IMR-90 (cell line): ENCODE results near the gene TEDC1. TPM values are rescaled to one million over a fixed set of nuclear protein-coding genes. Genes with fewer than 3 reads are reported as not detected.

Source experiments
- ATAC-seq: fragments of 200-7000 bp; cut with Tn5 transposase; 2 replicates; pipeline ENCODE4 v1.9.1; 2020; ENCODE audit warnings: low read depth, mild to moderate bottlenecking, moderate library complexity
- BruUV-seq: library from RNA; stranded (reverse); fragments of 400-500 nt; replicated peaks from 2 replicates; lab custom pipeline; 2021; lab: Mats Ljungman, UMichigan
- CTCF ChIA-PET: fragments of 300-600 bp; formaldehyde crosslinking; extraction: SDS; loops from one replicate; lab custom pipeline; 2021; ENCODE audit warnings: antibody characterized with exemption; lab: Yijun Ruan, JAX
- POLR2A ChIA-PET: fragments of 300-600 bp; sonication (Branson Sonifier 250); formaldehyde crosslinking; loops from one replicate; lab custom pipeline; 2022; ENCODE audit warnings: antibody characterized with exemption; ENCODE audit not compliant: unreplicated experiment; lab: Charles Lee
- DNase-seq: peaks from one replicate; pipeline ENCODE4 v3.0.0; 2013
- H2AFZ ChIP-seq: replicated peaks from 2 replicates; pipeline ENCODE3; 2013; ENCODE audit warnings: low read length, mild to moderate bottlenecking; ENCODE audit not compliant: poor library complexity
- H2AK5ac ChIP-seq: 2 replicates; pipeline ENCODE4 v1.6.1; 2013; ENCODE audit warnings: low read depth, low read length, inconsistent platforms
- H2AK9ac ChIP-seq: replicated peaks from 2 replicates; pipeline ENCODE3; 2013; ENCODE audit warnings: mild to moderate bottlenecking, low read depth, low read length, moderate library complexity; ENCODE audit not compliant: poor library complexity
- H2BK120ac ChIP-seq: 2 replicates; pipeline ENCODE4 v1.6.1; 2013; ENCODE audit warnings: low read depth, low read length, inconsistent platforms
- H2BK15ac ChIP-seq: 3 replicates; pipeline ENCODE4 v1.6.1; 2013; ENCODE audit warnings: low read depth, low read length, inconsistent platforms
- H2BK20ac ChIP-seq: 2 replicates; pipeline ENCODE4 v1.6.1; 2013; ENCODE audit warnings: low read depth, mild to moderate bottlenecking, inconsistent platforms, low read length, moderate library complexity
- H2BK5ac ChIP-seq: 2 replicates; pipeline ENCODE4 v1.6.1; 2013; ENCODE audit warnings: mild to moderate bottlenecking, low read depth, low read length, inconsistent platforms; ENCODE audit not compliant: poor library complexity, severe bottlenecking
- H3K14ac ChIP-seq: replicated peaks from 2 replicates; pipeline ENCODE4 v1.6.1; 2013; ENCODE audit warnings: low read depth, low read length, inconsistent platforms
- H3K18ac ChIP-seq: 2 replicates; pipeline ENCODE4 v1.6.1; 2013; ENCODE audit warnings: low read depth, low read length, control low read depth
- H3K23ac ChIP-seq: 2 replicates; pipeline ENCODE4 v1.6.1; 2013; ENCODE audit warnings: low read depth, low read length, inconsistent platforms
- H3K27ac ChIP-seq: 2 replicates; pipeline ENCODE4 v1.5.1; 2013; ENCODE audit warnings: mild to moderate bottlenecking, control low read depth, low read length; ENCODE audit not compliant: insufficient read depth
- H3K27me3 ChIP-seq: 2 replicates; pipeline ENCODE4 v1.6.1; 2013; ENCODE audit warnings: low read length; ENCODE audit not compliant: control insufficient read depth, insufficient read depth
- H3K36me3 ChIP-seq: 2 replicates; pipeline ENCODE4 v1.6.1; 2013; ENCODE audit warnings: low read length, mixed read lengths; ENCODE audit not compliant: control insufficient read depth, insufficient read depth
- H3K4ac ChIP-seq: 2 replicates; pipeline ENCODE4 v1.6.1; 2013; ENCODE audit warnings: low read depth, low read length, inconsistent platforms
- H3K4me1 ChIP-seq: 2 replicates; pipeline ENCODE4 v1.6.1; 2013; ENCODE audit warnings: low read length, mixed read lengths; ENCODE audit not compliant: control insufficient read depth, insufficient read depth
- H3K4me2 ChIP-seq: 2 replicates; pipeline ENCODE4 v1.6.1; 2013; ENCODE audit warnings: low read depth, mild to moderate bottlenecking, control low read depth, low read length, moderate library complexity
- H3K4me3 ChIP-seq: 2 replicates; pipeline ENCODE4 v1.5.1; 2013; ENCODE audit warnings: low read depth, mild to moderate bottlenecking, control low read depth, low read length, moderate library complexity; ENCODE audit not compliant: insufficient read depth
- H3K56ac ChIP-seq: 2 replicates; pipeline ENCODE4 v1.6.1; 2013; ENCODE audit warnings: low read length, inconsistent platforms; ENCODE audit not compliant: insufficient read depth; ENCODE audit errors: extremely low read depth
- H3K79me1 ChIP-seq, 2 experiments: 2 replicates each; pipeline ENCODE4 v1.6.1; 2013; ENCODE audit warnings: low read length in 2 of 2, inconsistent platforms in 1 of 2, low read depth in 1 of 2
- H3K9ac ChIP-seq: 2 replicates; pipeline ENCODE4 v1.6.1; 2013; ENCODE audit warnings: low read depth, low read length, control low read depth
- H3K9me1 ChIP-seq: 2 replicates; pipeline ENCODE4 v1.6.1; 2013; ENCODE audit warnings: low read length, inconsistent platforms; ENCODE audit not compliant: insufficient read depth
- H3K9me3 ChIP-seq: 2 replicates; pipeline ENCODE4 v1.6.1; 2013; ENCODE audit warnings: low read length; ENCODE audit not compliant: control insufficient read depth, insufficient read depth
- H4K20me1 ChIP-seq: 2 replicates; pipeline ENCODE4 v1.6.1; 2013; ENCODE audit warnings: low read length, inconsistent platforms; ENCODE audit not compliant: insufficient read depth
- H4K5ac ChIP-seq: 2 replicates; pipeline ENCODE4 v1.6.1; 2013; ENCODE audit warnings: mild to moderate bottlenecking, low read depth, low read length, control low read depth
- H4K8ac ChIP-seq, 2 experiments: 2 replicates each; pipeline ENCODE4 v1.6.1; 2013; ENCODE audit warnings: low read depth in 2 of 2, low read length in 2 of 2, control low read depth in 1 of 2, inconsistent platforms in 1 of 2
- H4K91ac ChIP-seq: 2 replicates; pipeline ENCODE4 v1.6.1; 2013; ENCODE audit warnings: low read depth, low read length, inconsistent platforms; ENCODE audit not compliant: insufficient read depth
- BHLHE40 ChIP-seq: fragments of 150-350 bp; IDR thresholded peaks from 2 replicates; pipeline ENCODE4 v1.6.1; 2016; ENCODE audit warnings: mild to moderate bottlenecking, low read depth, low read length
- FOS ChIP-seq: fragments of 150-350 bp; IDR thresholded peaks from 2 replicates; pipeline ENCODE4 v1.6.1; 2016; ENCODE audit warnings: low read depth, low read length
- MAZ ChIP-seq: IDR thresholded peaks from 2 replicates; pipeline ENCODE4 v1.6.1; 2012; ENCODE audit warnings: low read depth, mild to moderate bottlenecking, low read length, improper control_type of control experiment, moderate library complexity, borderline replicate concordance
- MXI1 ChIP-seq: IDR thresholded peaks from 2 replicates; pipeline ENCODE4 v1.6.1; 2012; ENCODE audit warnings: low read depth, mild to moderate bottlenecking, low read length, moderate library complexity, borderline replicate concordance
- SMC3 ChIP-seq: fragments of 150-350 bp; IDR thresholded peaks from 2 replicates; pipeline ENCODE4 v1.6.1; 2016; ENCODE audit warnings: low read depth, mild to moderate bottlenecking, antibody characterized with exemption, low read length, moderate library complexity
- WGBS, 2 experiments: methylation state at CpG; one replicate each; pipeline versions ENCODE4 v1.1.5 to v1.1.7; 2013; ENCODE audit warnings: missing lambda C conversion rate in 2 of 2; ENCODE audit not compliant: insufficient read length in 1 of 2; ENCODE audit errors: extremely low coverage in 2 of 2; 5-methylcytosine and 5-hydroxymethylcytosine counted together
- dilution Hi-C: fragments of 300-500 bp; cut with HindIII; formaldehyde crosslinking; loops from one replicate; pipeline ENCODE4 v1.14.3; 2018; ENCODE audit warnings: low sequenced_read_pairs; ENCODE audit not compliant: unreplicated experiment
- in situ Hi-C: fragments of 300-500 bp; cut with MboI; formaldehyde crosslinking; loops from 3 replicates; pipeline ENCODE4 v1.14.3; 2019; ENCODE audit warnings: low sequenced_read_pairs, inconsistent platforms, mixed read lengths
- intact Hi-C: fragments of 100-400 bp; cut with micrococcal nuclease; formaldehyde crosslinking; loops from 2 replicates; pipeline ENCODE4 v1.10.0; 2022
- polyA plus RNA-seq, 3 experiments: library from polyadenylated mRNA; depleted of rRNA; stranded (reverse); fragments of >200 nt; gene quantifications; 2 replicates each; pipeline ENCODE4 v1.2.3, GENCODE V29; 2012; ENCODE audit warnings: low replicate concordance in 1 of 3
- total RNA-seq: library from RNA; depleted of rRNA; stranded (reverse); fragments of >200 nt; gene quantifications from 2 replicates; pipeline ENCODE4 v1.2.3, GENCODE V29; 2012

TEDC1 gene
- total and polyA plus RNA-seq, 2 of the 4 experiments (the other 2 are of a cell fraction): 5.7 to 6.4 TPM

GRCh38 chr14:105494606-105494929, 3.5 kb downstream of the TEDC1 start:
- H3K9ac ChIP-seq: no peak overlapping the region
- no peak overlapping the region for H3K4me2 ChIP-seq
- dilution Hi-C loops (no loop called here), intact Hi-C loops (loop anchor here (5.0 kb wide), 1 partner anchor 33 kb away; the partner anchor contains the start of gene TMEM121), in situ Hi-C loops (no loop called here)
- no peaks in the 10 kb centered on the region for H3K27me3 ChIP-seq
- no TSS peak for BruUV-seq
- H4K20me1 ChIP-seq: 0 out of 2 replicates have a peak, but pooled peaks cover 6% of the 10 kb centered on the region
- H3K23ac ChIP-seq: no peak overlapping the region
- CTCF ChIA-PET: no interaction called here
- no CpG with 5 or more reads among the region's 6 CpGs for WGBS, 2 experiments
- H4K5ac ChIP-seq: no peak overlapping the region
- no peak overlapping the region for H2BK20ac ChIP-seq
- no peak overlapping the region for H4K8ac ChIP-seq
- H3K4ac ChIP-seq: no peak overlapping the region
- no peak overlapping the region for H2AK9ac ChIP-seq
- no peak overlapping the region for H3K4me3 ChIP-seq
- ATAC-seq: no peak
- H3K9me1 ChIP-seq: peaks cover 6% of the 10 kb centered on the region; the same call in 1 of the 2 replicates
- no peak overlapping the region for H2BK15ac ChIP-seq
- H3K18ac ChIP-seq: no peak overlapping the region
- peaks cover 0 to 5% of the 10 kb centered on the region in 2 experiments; a peak in 1 of 4 replicates for H3K79me1 ChIP-seq
- no peak overlapping the region for H3K56ac ChIP-seq
- H3K27ac ChIP-seq: no peak overlapping the region
- TF ChIP-seq MAZ: no peak
- no peak for TF ChIP-seq SMC3
- no peak for TF ChIP-seq BHLHE40
- TF ChIP-seq FOS: no peak
- no peak for TF ChIP-seq MXI1
- H2BK5ac ChIP-seq: no peak overlapping the region
- DNase-seq: no peak
- H2AK5ac ChIP-seq: no peak overlapping the region
- H3K14ac ChIP-seq: no peak overlapping the region
- no peak overlapping the region for H2BK120ac ChIP-seq
- no peak overlapping the region for H2AFZ ChIP-seq
- 0 out of 2 replicates have a peak, but pooled peaks cover 2% of the 10 kb centered on the region for H3K4me1 ChIP-seq
- POLR2A ChIA-PET: no interaction called here
- H3K9me3 ChIP-seq: no peaks in the 10 kb centered on the region
- H3K36me3 ChIP-seq: no peaks in the 10 kb centered on the region
- no peak overlapping the region for H4K91ac ChIP-seq
